Germinal center (tissue), 1 donor: ENCODE measurements around the gene ZNF639.
A peak's percentile ranks its signal among the peaks of the same experiment; 100 is the strongest.

Experiments
- DNase-seq: peaks from one replicate; pipeline ENCODE4 v3.0.0; 2012; ENCODE audit warnings: mixed read lengths, low spot score

Gene ZNF639

DNA sequence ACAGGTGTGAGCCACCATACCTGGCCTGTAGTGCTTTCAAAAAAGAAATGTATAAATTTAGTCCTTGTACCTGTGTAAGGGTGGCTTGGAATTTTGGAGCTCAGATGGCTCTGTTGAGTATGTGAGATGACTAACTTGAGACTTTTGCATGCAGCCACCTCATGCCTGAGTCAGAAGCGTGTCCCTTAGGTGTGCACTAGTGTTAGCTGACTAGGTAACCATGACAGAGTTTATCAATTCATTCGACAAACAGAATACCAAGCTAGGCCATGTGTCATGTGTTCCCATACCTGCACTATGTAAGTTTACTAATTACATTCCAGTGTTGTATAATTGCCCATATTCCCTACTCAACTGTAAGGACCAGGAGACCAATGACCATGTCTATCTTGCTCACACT is 4.0 kb upstream of the ZNF639 start:
- no peak for DNase-seq

DNA sequence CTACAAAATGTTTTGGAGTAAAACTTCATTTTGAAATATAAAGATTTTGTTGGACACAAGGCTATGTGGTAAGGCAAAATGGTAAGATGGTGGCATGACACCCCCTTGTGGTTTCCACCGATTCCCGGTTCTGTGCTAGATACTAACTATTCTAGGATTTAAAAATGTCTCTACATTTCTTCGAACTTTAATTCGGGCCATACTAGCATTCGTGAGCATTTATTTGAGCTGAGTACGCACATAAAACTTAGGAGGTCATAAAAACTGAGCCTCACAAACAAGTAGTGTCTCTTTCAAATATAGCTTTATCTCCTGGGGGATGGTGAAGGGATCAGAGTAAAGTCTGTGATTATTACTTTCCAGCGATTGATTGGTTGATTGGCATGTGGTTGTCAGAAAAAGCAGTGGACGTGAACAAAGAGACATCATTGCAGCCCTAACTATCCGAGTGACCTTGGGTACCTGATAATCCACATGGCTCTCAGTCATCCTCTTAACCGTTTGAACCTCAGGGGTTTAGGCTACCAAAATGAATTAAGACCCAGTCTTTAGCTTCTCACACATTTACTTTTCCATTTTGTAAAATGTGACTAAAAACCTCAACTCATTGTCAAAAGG is 1.1 kb upstream of the ZNF639 start:
- peak; percentile 32 for DNase-seq

DNA sequence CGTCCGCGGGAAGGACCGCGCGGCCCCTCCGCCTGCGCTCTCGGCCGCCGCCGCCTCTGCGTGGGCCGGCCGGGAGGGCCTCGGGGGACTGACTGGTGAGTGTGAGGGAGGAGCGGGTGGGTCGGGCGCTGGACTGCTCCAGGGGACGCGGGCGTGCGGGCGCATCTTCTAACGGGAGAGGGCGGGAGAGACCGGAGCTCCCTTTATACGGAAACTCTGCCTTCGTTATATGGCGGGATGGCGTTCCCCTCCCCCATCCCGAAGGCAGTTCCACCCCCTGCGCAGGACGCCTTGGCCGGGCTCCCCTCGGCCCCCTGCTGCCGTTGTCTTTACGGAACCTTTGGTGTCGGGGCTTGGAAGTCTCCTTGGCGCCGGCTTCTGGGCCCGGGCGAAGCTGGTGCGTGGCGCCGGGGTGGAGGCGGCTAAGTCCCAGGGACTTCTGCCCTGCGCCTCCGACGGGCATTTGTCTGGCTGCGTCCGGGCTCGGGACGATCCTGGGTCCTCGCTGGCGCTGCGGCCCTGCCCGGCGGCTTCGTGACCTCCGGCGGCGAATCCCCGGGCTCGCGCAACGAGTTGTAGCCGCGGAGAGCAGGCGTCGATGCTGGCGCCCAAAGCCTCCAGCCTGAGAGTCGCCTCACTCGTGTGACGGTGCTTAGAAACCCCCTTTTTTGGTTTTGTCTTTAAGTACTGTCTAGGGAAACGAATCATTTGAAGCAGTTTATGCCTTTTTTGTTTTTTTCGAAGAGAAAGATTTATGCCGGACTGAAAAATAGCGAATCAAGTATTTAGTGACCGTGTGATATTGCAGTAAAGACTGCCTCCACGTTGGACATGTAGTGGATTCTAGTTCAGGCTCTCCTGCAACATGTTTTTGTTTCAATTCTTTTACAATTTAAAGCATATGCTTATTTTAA is 623 bp downstream of the ZNF639 start:
- DNase-seq: peak; percentile 76

DNA sequence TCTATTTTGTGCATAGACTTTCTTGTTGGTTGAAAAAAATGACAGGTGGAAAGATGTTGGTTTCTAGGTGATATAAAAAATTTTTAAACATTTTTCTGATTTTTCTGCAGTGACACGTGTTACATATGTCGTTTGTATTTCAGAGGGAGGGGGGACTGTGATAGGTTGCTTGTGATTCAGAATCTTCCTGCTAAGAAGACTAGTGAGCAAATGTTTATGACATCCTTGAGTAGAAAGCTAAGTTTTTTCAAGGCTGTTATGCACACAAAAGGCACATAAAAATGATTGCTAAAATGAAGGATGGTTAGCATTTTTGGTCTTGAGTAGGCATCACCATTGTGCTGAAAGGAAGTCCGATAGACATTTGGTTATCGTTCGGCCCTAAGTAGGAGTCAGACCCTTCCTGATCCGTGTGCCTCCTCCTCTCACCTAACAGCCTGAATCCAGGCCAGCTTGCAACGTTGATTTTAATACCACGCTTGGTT is 1.5 kb downstream of the ZNF639 start:
- no peak for DNase-seq

DNA sequence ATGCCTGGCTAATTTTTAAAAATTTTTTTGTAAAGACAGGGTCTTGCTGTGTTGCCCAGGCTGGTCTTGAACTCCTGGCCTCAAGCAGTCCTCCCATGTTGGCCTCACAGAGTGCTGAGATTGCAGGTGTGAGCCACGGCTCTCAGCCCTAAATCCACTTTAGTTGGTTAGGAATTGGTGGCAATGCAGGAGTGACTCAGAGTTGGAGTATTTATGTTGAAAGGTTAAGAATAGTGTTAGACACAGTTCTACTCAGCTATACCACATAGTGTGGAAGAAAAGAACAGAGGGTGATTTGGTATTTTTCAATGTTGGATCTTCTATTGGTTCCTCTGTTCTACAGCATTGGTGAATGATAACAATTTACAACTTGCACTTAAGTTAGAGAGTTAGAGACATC is 7.6 kb downstream of the ZNF639 start:
- DNase-seq: no peak

DNA sequence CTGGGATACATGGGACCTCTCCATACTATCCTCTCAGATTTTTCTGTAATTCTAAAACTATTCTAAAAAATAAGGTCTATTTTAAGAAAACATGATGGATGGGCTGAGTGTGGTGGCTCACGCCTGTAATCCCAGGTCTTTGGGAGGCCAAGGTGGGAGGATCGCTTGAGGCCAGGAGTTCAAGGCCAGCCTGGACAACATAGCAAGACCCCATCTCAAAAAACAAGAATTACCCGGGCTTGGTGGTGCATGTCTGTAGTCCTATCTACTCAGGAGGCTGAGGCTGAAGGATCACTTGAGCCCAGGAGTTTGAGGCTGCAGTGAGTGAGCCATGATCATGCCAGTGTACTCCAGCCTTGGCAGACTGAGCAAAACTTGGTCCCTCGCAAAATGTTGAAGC is 9.4 kb downstream of the ZNF639 start:
- DNase-seq: no peak

DNA sequence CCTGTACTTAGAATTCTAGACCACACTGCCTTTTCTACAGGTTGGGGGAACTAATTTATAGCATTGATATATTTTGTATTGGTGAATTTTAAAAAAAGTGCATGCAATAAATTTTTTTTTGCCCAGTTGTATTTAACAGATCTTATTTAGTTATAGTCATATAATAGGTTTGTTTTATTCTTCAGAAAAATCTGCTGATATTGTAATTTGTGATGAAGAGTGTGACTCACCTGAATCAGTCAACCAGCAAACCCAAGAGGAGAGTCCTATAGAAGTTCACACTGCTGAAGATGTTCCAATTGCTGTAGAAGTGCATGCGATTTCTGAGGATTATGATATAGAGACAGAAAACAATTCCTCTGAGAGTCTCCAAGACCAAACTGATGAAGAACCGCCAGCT is 10.3 kb downstream of the ZNF639 start:
- no peak for DNase-seq

DNA sequence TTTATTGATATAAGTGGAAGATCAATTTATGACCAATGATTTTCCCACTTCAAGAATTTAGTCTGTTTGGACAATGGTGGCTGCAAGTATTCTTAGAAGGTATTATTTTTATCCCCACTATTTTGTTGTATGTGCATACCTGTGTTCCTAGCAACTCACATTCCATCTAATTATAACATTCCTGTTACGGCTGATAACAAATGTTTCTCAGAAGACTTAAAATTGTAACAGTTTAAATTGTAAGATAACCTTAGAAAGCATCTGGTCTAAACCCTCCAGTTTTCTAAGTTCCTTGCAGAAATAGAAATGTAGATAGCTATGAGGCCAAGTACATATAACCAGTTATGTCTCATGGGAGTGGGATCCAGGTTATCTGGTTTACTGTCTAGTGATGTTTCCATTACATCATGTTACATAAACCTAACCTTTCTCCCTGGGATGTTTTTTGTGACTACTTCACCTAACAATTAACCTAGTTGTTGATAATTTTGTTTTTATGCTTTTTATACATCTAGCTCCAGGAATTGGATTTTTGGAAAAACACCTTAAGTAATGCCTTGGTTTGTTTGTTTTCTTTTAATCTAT is 13.6 kb downstream of the ZNF639 start:
- DNase-seq: no peak

DNA sequence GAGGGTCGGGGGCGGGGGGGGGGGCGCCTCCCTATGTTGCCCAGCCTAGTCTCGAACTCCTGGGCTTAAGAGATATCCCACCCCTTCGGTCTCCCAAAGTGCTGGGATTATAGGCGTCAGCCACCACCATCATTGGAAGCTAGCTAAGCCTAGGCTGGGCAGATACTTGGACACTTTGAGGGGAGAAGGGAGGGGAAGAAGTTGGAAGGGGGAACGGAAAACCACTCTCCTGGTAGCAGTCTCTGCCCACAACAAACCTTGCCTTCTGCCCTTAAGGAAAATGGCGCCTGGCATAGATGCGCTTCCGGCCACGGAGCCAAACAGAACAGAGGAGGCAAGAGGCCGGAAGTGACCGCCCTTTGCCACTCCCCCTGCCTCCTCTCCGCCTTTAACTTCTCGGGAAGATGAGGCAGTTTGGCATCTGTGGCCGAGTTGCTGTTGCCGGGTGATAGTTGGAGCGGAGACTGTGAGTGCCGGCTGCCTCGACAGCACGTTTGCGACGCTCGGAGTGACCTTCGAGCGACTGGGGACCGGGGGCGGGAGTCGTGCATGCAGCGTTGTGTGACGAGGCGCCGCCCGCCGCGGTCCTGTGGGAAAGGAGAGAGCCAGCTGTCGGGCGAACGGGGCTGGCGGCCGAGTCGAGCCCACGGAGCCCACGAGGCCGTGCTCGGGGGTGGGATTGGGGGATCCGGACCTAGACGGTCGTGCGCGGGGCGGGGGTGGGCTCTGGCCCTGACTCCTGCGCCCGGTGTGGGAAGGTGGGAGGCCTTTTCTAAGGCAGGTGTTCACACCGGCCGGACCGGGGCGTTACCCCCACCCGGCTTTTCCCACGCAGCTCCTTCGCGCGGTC is 24.7 kb downstream of the ZNF639 start, which contains the start of gene MFN1:
TSS of gene MFN1 (plus strand) at position 365 of the 850 bp plus-strand sequence. CDS start 1,143 bp downstream, outside the sequence.
- DNase-seq: peak; percentile 91

DNA sequence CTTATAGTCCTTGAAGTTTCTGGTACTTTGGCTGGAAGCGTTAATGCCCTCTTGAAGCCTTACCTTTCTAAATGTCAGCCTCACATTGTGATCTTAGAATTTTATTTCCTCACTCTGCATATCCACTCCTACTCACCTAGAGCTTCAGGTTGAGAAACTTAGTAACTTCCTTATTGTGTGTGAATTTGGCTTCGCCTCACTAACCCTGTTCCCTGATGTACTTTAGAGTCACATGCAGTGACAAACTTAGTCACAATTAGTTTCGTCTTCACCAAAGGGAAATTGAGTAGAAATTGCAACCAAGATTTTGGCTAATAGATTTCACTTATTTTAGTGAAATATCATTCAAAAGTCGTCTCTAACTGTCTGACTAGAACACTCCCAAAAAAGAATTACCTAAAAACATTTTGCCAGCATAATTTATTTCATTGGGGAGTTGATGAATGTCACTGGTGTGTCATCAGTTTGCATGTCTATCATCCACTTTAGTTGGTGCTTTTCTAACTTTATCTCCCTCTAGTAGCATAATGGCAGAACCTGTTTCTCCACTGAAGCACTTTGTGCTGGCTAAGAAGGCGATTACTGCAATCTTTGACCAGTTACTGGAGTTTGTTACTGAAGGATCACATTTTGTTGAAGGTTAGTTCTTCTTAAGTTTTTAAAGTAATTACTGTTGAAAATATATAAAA is 25.6 kb downstream of the ZNF639 start:
- peak; percentile 79 for DNase-seq

DNA sequence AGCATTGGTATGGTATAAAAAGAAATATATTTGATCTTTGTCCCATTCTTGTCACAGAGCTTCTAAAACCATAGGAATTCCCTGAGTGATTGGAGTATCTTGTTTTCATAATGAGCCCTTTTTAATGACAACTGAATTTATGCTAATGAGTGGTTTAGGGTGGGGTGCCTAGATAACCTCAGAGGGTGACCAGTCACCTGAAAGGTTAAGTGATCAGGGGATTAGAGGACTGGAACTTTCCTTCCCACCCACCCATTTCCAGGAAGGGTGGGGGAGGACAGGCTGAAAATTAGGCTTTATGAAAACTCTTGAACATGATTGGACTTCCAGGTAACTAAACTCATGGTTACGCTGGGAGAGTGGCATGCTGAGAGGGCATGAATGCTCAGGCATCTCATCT is 33.2 kb downstream of the ZNF639 start:
- DNase-seq: no peak

DNA sequence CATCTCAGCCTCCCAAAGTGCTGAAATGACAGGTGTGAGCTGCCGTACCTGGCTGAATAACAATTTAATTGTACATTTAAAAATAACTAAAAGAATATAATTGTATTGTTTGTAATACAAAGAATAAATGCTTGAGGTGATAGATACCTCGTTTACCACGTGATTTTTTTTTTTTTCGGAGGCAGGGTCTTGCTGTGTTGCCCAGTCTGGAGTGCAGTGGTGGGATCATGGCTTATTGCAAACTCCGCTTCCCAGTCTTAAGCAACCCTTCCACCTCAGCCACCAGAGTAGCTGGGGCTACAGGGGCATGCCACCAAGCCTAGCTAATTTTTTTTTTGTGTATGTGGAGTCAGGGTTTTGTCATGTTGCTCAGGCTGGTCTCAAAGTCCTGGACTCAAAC is 40.5 kb downstream of the ZNF639 start:
- DNase-seq: no peak

DNA sequence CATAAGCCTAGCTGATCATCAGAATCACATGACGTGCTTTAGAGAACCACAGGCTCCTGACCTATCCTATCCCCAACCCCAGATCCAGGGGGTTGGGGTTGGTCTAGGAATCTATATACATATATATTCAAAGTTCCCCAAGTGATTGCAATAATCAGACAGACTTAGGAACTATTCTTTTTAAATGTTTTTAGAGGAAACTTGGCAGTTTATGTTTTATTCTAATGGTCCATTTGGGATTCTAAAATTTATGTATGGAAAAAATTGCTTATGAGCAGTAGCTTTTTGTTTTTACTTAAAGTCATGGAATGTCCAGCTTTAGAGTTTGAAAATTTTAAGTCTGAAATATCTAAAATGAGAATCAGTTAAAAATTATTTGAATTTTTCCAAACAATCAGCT is 46.8 kb downstream of the ZNF639 start:
- no peak for DNase-seq

DNA sequence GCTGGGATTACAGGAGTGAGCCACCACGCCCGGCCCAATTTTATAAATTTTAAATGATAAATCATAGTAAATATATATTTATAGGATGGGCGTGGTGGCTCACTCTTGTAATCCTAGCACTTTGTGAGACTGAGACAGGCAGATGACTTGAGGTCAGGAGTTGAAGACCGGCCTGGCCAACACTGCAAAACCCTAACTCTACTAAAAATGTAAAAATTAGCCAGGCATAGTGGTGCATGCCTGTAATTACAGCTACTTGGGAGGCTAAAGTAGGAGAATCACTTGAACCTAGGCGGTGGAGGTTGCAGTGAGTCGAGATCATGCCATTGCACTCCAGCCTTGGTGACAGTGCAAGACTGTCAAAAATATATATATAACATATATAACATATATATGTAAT is 51.1 kb downstream of the ZNF639 start:
- no peak for DNase-seq

DNA sequence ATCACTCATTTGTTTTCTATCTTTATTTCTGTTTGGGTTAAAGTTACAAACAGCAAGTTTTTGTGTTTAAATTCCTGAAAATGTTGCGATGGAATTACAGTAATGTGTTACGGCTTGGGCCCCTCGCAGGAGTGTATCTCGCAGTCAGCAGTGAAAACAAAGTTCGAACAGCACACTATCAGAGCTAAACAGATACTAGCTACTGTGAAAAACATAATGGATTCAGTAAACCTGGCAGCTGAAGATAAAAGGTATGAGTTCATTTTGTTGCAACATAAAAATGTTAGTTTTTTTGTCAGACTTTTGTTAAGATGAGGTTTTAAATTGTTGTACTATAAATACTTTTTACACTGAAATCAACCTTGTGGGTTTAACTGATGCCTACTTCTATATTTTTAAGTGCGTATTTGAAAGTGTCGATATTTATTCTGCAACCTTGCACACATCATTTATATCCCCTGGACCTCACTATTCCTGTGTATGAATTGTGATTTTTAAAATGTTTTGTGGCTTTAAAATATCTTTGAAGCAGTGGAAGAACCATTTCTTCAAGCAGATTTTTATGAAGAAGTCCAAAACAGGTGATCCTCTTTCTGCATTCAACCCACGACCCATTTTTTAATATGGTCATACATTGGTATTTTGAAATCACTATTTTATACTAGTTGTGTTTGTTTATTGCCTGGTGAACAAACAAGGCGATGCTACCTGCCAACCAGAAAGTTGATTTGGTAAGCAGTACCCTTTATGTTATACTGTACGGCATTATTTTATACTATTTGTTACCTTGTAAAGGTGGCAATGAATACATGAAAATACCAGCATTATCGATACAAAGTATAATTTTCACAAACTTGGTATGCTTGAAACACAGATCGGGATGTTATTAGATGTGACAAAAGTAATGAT is 52.5 kb downstream of the ZNF639 start:
- DNase-seq: no peak

DNA sequence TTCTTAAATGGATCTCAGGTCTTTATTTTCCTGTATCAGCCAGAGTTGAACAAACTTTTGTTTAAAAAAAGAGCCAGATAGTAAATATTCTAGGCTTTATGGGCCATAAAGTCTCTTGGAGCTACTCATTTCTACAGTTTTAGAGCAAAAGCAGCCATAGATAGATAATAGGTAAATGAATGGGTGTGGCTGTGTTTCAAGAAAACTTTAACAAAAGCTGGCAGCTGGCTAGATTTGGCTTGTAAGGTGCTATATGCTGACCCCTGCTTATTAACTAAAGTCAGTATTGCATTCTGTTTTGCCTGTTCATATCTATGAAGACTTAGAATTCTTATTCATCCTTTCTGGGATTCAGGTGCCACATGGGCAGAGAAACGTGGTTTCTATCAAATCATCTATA is 53.6 kb downstream of the ZNF639 start:
- DNase-seq: no peak
